OCI-LY3 (cell line): ENCODE results near the gene KLHL29.
A peak's percentile ranks its signal among the peaks of the same experiment; 100 is the strongest.

Source experiments
- H2AFZ ChIP-seq: fragments of 200-600, 300-600 bp; shearing (Covaris generic); 2 replicates; pipeline ENCODE4 v1.6.0; 2014; ENCODE audit warnings: antibody characterized with exemption, low read depth, low read length
- H3K27ac ChIP-seq: fragments of 200-600, 300-600 bp; sonication (generic); 2 replicates; pipeline ENCODE4 v1.5.1; 2014; ENCODE audit warnings: mild to moderate bottlenecking, low read length, moderate library complexity, mixed read lengths
- H3K27me3 ChIP-seq: fragments of 200-600, 300-600 bp; sonication (generic); 2 replicates; pipeline ENCODE4 v1.6.1; 2014; ENCODE audit warnings: low read depth, low read length, mixed read lengths
- H3K36me3 ChIP-seq: fragments of 200-600, 300-600 bp; sonication (generic); replicated peaks from 2 replicates; pipeline ENCODE3; 2014; ENCODE audit warnings: low read depth, low read length, mixed read lengths
- H3K4me1 ChIP-seq: fragments of 300-600, 200-600 bp; sonication (generic); 2 replicates; pipeline ENCODE4 v1.6.1; 2014; ENCODE audit warnings: low read length, mixed read lengths
- H3K4me2 ChIP-seq: fragments of 200-600, 300-600 bp; sonication (generic); 2 replicates; pipeline ENCODE4 v1.6.1; 2014; ENCODE audit warnings: low read length, mixed read lengths
- H3K4me3 ChIP-seq: fragments of 300-600, 200-600 bp; sonication (generic); 2 replicates; pipeline ENCODE4 v1.5.1; 2014; ENCODE audit warnings: antibody characterized with exemption, mild to moderate bottlenecking, low read length, moderate library complexity
- H3K79me2 ChIP-seq: fragments of 300-600, 200-600 bp; shearing (Covaris generic); 2 replicates; pipeline ENCODE4 v1.6.1; 2014; ENCODE audit warnings: mild to moderate bottlenecking, low read length, mixed read lengths
- H3K9ac ChIP-seq: fragments of 300-600, 200-600 bp; shearing (Covaris generic); 2 replicates; pipeline ENCODE4 v1.6.0; 2014; ENCODE audit warnings: mild to moderate bottlenecking, low read length, moderate library complexity
- H3K9me3 ChIP-seq: fragments of 200-600, 300-600 bp; shearing (Covaris generic); 2 replicates; pipeline ENCODE4 v1.6.1; 2014; ENCODE audit warnings: low read length, mixed read lengths; ENCODE audit not compliant: insufficient read depth
- H4K20me1 ChIP-seq: fragments of 200-600, 300-600 bp; sonication (generic); 2 replicates; pipeline ENCODE4 v1.6.1; 2016; ENCODE audit warnings: low read length, mixed read lengths; ENCODE audit not compliant: insufficient read depth
- CTCF ChIP-seq: fragments of 200-600, 300-600 bp; sonication (generic); IDR thresholded peaks from 2 replicates; pipeline ENCODE4 v1.5.1; 2014; ENCODE audit warnings: antibody characterized with exemption, low read length, low read depth
- EZH2phosphoT487 ChIP-seq: fragments of 200-600 bp; shearing (Covaris generic); IDR thresholded peaks from 2 replicates; pipeline ENCODE4 v1.6.1; 2018; ENCODE audit warnings: antibody characterized with exemption, mixed run types, low read depth

KLHL29 gene

GRCh38 chr2:23385748-23386338, 864 bp downstream of the KLHL29 start:
- H3K4me2 ChIP-seq = peak overlapping the region; percentile 64
- H3K9ac ChIP-seq = peak overlapping the region; percentile 41; the same call in 1 of the 2 replicates
- H3K4me1 ChIP-seq = peaks cover 27% of the 10 kb centered on the region
- H3K27me3 ChIP-seq = peaks cover 4% of the 10 kb centered on the region; the same call in 1 of the 2 replicates
- no peaks in the 10 kb centered on the region for H3K36me3 ChIP-seq
- no peaks in the 10 kb centered on the region for H3K9me3 ChIP-seq
- no peak overlapping the region for H3K27ac ChIP-seq
- no peak overlapping the region for H2AFZ ChIP-seq
- H4K20me1 ChIP-seq = no peaks in the 10 kb centered on the region
- H3K4me3 ChIP-seq = peak overlapping the region; percentile 80
- TF ChIP-seq CTCF = no peak
- no peak for TF ChIP-seq EZH2phosphoT487
- no peaks in the 10 kb centered on the region for H3K79me2 ChIP-seq

GRCh38 chr2:23386339-23387220, 1.6 kb downstream of the KLHL29 start:
- H3K27me3 ChIP-seq = peaks cover 4% of the 10 kb centered on the region; the same call in 1 of the 2 replicates
- no peak for TF ChIP-seq CTCF
- no peak for TF ChIP-seq EZH2phosphoT487
- no peaks in the 10 kb centered on the region for H3K9me3 ChIP-seq
- H3K4me1 ChIP-seq = peaks cover 23% of the 10 kb centered on the region
- no peak overlapping the region for H3K27ac ChIP-seq
- no peaks in the 10 kb centered on the region for H3K79me2 ChIP-seq
- no peaks in the 10 kb centered on the region for H3K36me3 ChIP-seq
- peak overlapping the region; percentile 64 for H3K4me2 ChIP-seq
- H3K4me3 ChIP-seq = peak overlapping the region; percentile 80; the same call in 1 of the 2 replicates
- H4K20me1 ChIP-seq = no peaks in the 10 kb centered on the region
- no peak overlapping the region for H2AFZ ChIP-seq
- no peak overlapping the region for H3K9ac ChIP-seq

- Histone ChIP-seq H3K4me1 (peaks cover 23% of the 10 kb centered on the region), H4K20me1 (no peaks in the 10 kb centered on the region), H3K27me3 (peaks cover 4% of the 10 kb centered on the region; the same call in 1 of the 2 replicates), H3K4me2 (no peak overlapping the region), H3K79me2 (no peaks in the 10 kb centered on the region), H3K9ac (no peak overlapping the region), H3K36me3 (no peaks in the 10 kb centered on the region), H2AFZ (no peak overlapping the region), H3K27ac (no peak overlapping the region), H3K4me3 (no peak overlapping the region), H3K9me3 (no peaks in the 10 kb centered on the region)
- TF ChIP-seq CTCF = no peak
- TF ChIP-seq EZH2phosphoT487 = no peak
Measured at GRCh38 chr2:23387221-23387550, 2.2 kb downstream of the KLHL29 start.

GRCh38 chr2:23387845-23388244, 2.9 kb downstream of the KLHL29 start:
- Histone ChIP-seq H3K27me3 (peaks cover 4% of the 10 kb centered on the region), H3K4me1 (peaks cover 23% of the 10 kb centered on the region), H3K79me2 (no peaks in the 10 kb centered on the region), H4K20me1 (no peaks in the 10 kb centered on the region), H3K9ac (no peak overlapping the region), H3K4me3 (no peak overlapping the region), H3K27ac (no peak overlapping the region), H3K9me3 (no peaks in the 10 kb centered on the region), H3K4me2 (no peak overlapping the region), H2AFZ (no peak overlapping the region), H3K36me3 (no peaks in the 10 kb centered on the region)
- TF ChIP-seq EZH2phosphoT487 (no peak), CTCF (no peak)
